ENCODE results near the gene PRAMEF25.
"Not testable (repeated sequence)": the region's sequence is repeated elsewhere in the genome, so short reads cannot be mapped to it uniquely, and the experiment has no call there.

The PRAMEF25 gene

GRCh38 chr1:13070474-13070873 is at the start of gene PRAMEF25:
TSS of gene PRAMEF25 (plus strand) at chr1:13070774. CDS start at chr1:13073694, 2,920 bp downstream.
- DNase-seq (ENCODE audit: low read depth); H3K4me3 ChIP-seq (ENCODE audit: low read length): not testable (repeated sequence)

DNA sequence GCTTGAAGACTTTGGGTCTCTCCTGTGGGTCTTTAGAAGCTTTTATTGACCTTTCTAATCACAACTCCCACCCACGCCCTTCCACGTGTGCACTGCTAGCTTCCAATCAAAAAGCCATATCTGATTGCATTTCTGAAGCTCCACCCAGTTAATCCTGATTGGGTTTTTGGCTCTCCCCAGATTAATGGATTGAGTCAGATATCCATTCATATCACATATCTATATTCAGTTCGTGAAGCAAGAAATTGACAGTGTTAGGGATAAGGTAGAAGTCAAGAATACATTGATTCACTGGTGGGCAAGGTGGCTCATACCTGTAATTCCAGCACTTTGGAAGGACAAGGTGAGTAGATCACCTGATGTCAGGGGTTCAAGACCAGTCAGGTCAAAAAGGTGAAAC is 14.1 kb upstream of the PRAMEF25 start, which contains the start of gene PRAMEF27:
Gene PRAMEF27 (minus strand): TSS at position 101 of the 400 bp plus-strand sequence. CDS start 2,916 bp downstream, outside the sequence.
- DNase-seq (ENCODE audit: low read depth); H3K4me3 ChIP-seq (ENCODE audit: low read length): not testable (repeated sequence)

DNA sequence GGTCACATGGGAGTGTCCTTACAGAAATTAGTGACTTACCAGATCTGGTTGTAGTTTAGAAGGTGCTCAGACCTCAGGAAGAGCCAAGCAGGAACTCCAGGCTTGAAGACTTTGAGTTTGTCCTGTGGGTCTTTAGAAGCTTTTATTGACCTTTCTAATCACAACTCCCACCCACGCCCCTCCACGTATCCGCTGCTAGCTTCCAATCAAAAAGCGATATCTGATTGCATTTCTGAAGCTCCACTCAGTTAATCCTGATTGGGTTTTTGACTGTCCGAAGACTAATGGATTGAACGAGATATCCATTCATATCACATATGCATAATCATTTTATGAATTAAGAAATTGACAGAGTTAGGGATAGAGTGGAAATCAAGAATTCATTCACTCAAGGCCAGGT is 46.2 kb downstream of the PRAMEF25 start, which contains the start of gene HNRNPCL2:
Gene HNRNPCL2 (minus strand): TSS at position 101 of the 400 bp plus-strand sequence. CDS start 454 bp downstream, outside the sequence.
- H3K4me3 ChIP-seq (ENCODE audit: low read length); DNase-seq (ENCODE audit: low read depth): not testable (repeated sequence)
